ENCODE measurements around the gene RARG. TPM values are rescaled to one million over a fixed set of nuclear protein-coding genes. Genes with fewer than 3 reads are reported as not detected.
"Not testable (repeated sequence)": the region's sequence is repeated elsewhere in the genome, so short reads cannot be mapped to it uniquely, and the experiment has no call there.

Gene RARG
- total RNA-seq, 1 experiment from 2014 or later, result 11.1 TPM

DNA sequence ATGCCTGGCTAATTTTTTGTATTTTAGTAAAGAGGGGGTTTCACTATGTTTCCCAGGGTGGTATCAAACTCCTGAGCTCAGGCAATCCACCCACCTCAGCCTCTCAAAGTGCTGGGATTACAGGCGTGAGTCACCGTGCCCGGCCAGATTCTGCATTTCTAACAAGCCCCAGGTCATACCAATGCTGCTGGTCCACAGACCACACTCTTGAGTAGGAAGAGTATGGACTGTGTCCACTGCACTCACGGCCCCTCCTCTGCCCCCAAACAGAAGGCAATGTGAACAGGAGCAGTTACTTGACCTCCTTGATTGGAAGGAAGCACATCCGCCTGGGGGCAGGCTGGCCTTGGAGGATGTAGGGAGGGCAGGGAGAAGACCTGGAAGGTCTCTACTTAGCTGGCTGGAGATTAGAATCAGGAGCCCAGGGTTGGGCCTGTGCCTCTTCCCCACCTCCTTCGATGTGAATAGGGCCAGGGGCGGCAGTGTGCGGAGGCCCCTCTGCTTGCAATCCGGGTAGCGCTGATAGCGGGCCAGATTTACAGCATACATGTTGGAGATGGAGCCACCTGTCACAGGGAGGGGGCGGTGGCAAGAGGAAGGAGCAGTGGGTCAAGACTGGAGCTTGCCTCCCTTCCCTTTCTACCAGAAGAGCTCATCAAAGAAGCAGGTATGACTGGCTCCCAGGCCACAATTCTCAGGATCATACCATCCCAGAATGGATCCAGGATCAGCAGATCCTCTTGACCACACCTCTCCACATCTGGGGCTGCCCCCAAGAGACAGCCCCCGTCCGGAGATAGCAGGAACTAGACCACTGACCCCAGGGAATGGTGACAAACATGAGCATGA is 60.9 kb downstream of the RARG start:
- DNase-seq (ENCODE audit: low read depth), result no peak

DNA sequence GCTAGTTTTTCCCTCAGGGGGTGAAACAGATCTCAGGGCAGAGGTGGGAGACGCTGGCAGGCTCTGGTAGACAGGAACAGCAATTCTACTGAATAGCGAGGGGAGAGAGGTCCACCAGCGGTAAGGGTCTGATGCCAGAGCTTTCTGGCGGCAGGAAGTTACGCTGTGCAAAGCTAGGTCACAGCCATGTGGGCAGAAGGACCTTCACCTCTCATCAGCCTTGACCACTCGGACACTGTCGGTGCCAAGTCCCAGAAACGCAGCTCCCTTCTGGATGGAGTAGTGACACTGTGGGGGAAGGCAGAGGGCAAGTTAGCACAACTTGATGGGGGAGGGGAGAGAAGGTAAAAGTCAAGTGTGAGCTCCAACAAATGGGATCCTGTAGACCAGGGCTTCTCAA is 61.8 kb downstream of the RARG start:
- DNase-seq (ENCODE audit: low read depth), result no peak

DNA sequence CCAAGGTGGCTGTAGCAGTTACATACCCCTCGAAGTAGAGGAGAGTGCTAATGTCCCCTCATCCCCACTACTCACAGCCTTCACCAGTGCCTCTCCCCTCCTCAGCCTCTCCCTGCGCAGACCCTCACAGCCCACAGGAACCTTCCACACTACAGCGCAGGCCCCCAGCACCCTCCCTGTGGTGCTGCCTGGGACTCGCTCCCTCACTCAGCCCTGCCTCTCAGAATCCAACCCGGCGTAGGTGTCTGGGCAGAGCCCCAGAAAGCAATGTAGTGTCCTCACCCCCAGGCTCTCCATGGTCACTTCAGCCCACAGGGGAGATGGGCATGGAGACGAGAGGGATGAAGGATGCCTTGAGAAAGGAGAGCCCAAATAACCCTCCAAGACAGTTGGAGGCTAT is 62.4 kb downstream of the RARG start:
- DNase-seq (ENCODE audit: low read depth), result no peak

DNA sequence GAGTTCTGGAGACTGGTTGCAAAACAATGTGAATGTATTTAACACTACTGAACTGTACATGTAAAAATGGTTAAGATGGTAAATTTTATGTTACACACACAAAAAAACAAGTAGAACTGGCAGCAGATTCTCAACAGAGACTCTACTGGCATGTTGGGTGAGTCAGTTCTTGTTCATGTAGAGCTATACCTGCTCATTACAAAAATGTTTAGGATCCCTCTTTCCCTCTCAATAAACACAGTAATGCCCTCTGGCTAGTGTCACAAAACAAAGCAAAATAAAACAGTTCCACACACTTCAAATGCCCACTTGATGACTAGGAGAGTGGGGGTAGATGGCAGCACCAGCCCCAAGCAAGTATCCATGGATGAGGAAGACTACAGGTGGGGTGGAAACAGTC is 65.2 kb downstream of the RARG start:
- DNase-seq (ENCODE audit: low read depth), result no peak

DNA sequence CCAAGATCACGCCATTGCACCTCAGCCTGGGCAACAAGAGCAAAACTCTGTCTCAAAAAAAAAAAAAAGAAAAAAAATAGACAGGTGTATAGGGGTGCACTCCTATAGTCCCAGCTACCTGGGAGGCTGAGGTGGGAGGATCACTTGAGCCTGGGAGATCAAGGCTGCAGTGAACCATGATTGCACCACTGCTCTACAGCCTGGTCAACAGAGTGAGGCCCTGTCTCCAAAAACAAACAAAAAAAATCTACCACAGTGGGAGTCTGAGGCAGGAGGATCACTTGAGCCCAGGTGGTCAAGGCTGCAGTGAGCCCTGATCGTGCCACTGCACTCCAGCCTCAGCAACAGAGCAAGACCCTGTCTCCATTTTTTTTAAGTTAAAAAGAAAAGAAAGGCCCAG is 69.0 kb downstream of the RARG start:
- DNase-seq (ENCODE audit: low read depth), result not testable (repeated sequence)

DNA sequence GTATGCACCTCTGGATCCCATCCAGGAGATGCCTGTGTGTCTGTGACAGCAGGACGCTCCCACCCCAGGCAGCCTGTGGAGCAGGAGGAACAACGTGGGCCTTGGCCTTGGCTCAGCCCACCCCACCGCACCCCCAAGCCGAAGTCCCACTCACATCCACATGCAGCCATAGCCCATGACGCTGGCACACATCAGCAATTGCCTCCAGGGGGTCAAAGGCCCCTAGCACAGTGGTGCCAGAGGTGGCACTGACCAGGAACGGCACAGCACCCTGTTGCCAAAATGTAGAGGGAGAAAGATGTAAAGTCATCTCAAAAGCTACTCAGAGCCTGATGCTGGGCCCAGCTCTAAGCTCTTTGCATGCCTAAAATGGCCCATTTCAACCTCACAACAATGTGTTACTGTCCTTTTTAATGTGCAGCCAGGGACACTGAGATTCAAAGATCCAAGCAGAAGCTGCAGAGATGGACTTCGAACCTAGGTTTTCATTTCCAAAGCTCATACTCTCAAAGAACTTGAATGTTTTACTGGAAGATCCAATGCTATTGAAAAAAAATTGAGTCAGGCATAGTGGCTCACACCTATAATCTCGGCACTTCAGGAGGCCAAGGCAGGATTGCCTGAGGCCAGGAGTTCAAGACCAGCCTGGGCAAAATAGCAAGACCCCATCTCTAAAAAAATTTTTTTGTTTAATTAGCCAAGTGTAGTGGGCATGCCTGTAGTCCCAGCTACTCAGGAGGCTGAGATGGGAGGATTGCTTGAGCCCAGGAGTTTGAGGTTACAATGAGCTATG is 70.7 kb downstream of the RARG start:
- DNase-seq (ENCODE audit: low read depth), result no peak

DNA sequence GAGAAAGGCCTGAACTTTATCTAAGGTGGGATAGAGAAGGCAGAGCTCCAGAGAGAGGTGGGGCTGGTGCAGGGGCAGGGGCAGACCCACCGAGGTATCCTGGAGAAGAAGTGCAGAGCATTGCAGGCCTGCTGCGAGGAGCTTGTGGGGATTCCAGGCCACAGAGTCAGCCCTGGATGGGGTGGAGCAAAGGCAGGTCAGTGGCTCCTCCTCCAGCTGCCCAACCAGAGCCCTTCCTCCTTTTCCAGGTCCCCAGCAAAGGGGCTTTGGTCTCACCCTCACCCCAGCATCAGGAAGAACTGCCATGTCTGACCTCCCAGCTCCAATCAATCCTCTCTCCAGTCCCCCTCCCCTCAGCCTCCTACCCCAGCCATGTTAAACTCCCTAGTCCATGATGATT is 71.3 kb downstream of the RARG start:
- DNase-seq (ENCODE audit: low read depth), result no peak

Other genes starting within 250 kb of the RARG start
- 321 and 337 TPM in 2 replicates for gene EIF4B, start 225.8 kb downstream of the RARG start, total RNA-seq (2014; rRNA removed; shearing (Covaris generic))
- gene TNS2, start 182.1 kb downstream of the RARG start, total RNA-seq (2014; rRNA removed; shearing (Covaris generic)), result 6.1 and 10.5 TPM in 2 replicates
- gene SPRYD3, start 152.8 kb downstream of the RARG start, total RNA-seq (2014; rRNA removed; shearing (Covaris generic)), result 10.6 and 16.7 TPM in 2 replicates
- 103 and 132 TPM in 2 replicates for gene IGFBP6, start 134.5 kb downstream of the RARG start, total RNA-seq (2014; rRNA removed; shearing (Covaris generic))
- gene SOAT2, start 128.7 kb downstream of the RARG start, total RNA-seq (2014; rRNA removed; shearing (Covaris generic)), result not detected in 2 replicates
- gene ZNF740, start 51.5 kb downstream of the RARG start, total RNA-seq (2014; rRNA removed; shearing (Covaris generic)), result 6.6 and 8.6 TPM in 2 replicates
- gene CSAD, start 51.3 kb downstream of the RARG start, total RNA-seq (2014; rRNA removed; shearing (Covaris generic)), result 1.8 and 5.3 TPM in 2 replicates
- gene ITGB7, start 25.0 kb downstream of the RARG start, total RNA-seq (2014; rRNA removed; shearing (Covaris generic)), result 0.96 and 1.1 TPM in 2 replicates
- 11.3 and 12.6 TPM in 2 replicates for gene ESPL1, start 36.1 kb upstream of the RARG start, total RNA-seq (2014; rRNA removed; shearing (Covaris generic))
- gene PFDN5, start 63.3 kb upstream of the RARG start, total RNA-seq (2014; rRNA removed; shearing (Covaris generic)), result 480 and 497 TPM in 2 replicates
- 55.9 and 60.0 TPM in 2 replicates for gene MYG1, start 67.5 kb upstream of the RARG start, total RNA-seq (2014; rRNA removed; shearing (Covaris generic))
- gene AAAS, start 89.4 kb upstream of the RARG start, total RNA-seq (2014; rRNA removed; shearing (Covaris generic)), result 43.9 and 56.0 TPM in 2 replicates
- not detected in 2 replicates for gene SP7, start 104.1 kb upstream of the RARG start, total RNA-seq (2014; rRNA removed; shearing (Covaris generic))
- gene SP1, start 148.0 kb upstream of the RARG start, total RNA-seq (2014; rRNA removed; shearing (Covaris generic)), result 29.3 and 35.2 TPM in 2 replicates
- not detected in 2 replicates for gene AMHR2, start 191.6 kb upstream of the RARG start, total RNA-seq (2014; rRNA removed; shearing (Covaris generic))
- gene PRR13, start 209.5 kb upstream of the RARG start, total RNA-seq (2014; rRNA removed; shearing (Covaris generic)), result 83.5 and 86.6 TPM in 2 replicates
- gene PCBP2, start 219.9 kb upstream of the RARG start, total RNA-seq (2014; rRNA removed; shearing (Covaris generic)), result 132 and 135 TPM in 2 replicates